Keratinocyte (primary cell): Measurements from ENCODE around the gene FAAP20.

Source experiments
- EZH2 ChIP-seq: IDR thresholded peaks from one replicate; pipeline ENCODE4 v1.6.1; 2012; ENCODE audit warnings: inconsistent platforms, mild to moderate bottlenecking, low read length, moderate library complexity
- TF ChIP-seq, protein P1 (sequence below), 3 experiments: IDR thresholded peaks in 1 of 3; conservative IDR thresholded peaks in 1 of 3; optimal IDR thresholded peaks in 1 of 3; 2 replicates in 2 of 3; 3 replicates in 1 of 3; pipeline versions ENCODE3 to v1.5.1; 2011; ENCODE audit warnings: low read length in 3 of 3, mild to moderate bottlenecking in 3 of 3, moderate library complexity in 2 of 3, control low read depth in 1 of 3, inconsistent platforms in 1 of 3; ENCODE audit not compliant: insufficient read depth in 2 of 3; ENCODE audit errors: extremely low read depth in 1 of 3

DNA sequence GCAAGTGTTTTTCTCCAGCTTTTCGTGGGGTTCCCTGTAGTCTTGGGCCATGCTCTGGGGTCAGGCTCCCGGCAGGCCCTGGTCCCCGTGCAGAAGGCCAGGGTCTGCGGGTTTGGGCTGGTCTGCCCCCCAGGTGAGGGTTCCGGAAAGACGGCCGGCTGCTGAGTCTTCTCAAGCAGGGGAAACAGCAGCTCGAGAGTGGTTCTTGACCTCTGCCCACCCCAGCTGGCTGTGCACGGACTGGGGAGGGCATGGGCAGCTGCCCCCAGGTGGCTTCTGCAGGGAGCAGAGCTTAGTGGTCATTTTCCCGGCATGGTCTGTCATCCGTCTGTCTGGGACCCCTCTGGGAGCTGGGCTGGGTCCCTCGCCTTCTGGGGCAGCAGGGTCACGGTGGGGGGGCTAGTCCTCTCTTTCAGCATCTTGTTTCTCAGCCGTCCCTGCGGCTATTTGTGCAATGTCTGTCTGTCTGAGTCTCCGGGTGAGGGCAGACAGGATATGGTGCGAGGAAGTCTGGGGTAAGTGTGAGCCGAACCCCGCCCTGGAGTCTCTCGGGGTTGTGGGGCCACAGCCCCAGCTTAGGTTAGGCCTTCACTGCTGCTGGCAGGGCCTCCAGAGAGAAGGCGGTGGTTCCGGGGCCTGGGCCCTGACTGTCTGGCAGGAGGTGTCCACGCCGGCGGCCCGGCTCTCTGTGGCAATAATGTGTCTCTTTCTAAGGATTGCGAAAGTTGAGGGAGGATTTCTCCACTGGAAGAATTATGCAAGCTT lies 39.6 kb upstream of the FAAP20 start:
- TF ChIP-seq, protein P1, sequence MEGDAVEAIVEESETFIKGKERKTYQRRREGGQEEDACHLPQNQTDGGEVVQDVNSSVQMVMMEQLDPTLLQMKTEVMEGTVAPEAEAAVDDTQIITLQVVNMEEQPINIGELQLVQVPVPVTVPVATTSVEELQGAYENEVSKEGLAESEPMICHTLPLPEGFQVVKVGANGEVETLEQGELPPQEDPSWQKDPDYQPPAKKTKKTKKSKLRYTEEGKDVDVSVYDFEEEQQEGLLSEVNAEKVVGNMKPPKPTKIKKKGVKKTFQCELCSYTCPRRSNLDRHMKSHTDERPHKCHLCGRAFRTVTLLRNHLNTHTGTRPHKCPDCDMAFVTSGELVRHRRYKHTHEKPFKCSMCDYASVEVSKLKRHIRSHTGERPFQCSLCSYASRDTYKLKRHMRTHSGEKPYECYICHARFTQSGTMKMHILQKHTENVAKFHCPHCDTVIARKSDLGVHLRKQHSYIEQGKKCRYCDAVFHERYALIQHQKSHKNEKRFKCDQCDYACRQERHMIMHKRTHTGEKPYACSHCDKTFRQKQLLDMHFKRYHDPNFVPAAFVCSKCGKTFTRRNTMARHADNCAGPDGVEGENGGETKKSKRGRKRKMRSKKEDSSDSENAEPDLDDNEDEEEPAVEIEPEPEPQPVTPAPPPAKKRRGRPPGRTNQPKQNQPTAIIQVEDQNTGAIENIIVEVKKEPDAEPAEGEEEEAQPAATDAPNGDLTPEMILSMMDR (optimal IDR thresholded peaks at IDR 0.05 in 1 of 3, IDR thresholded peaks at IDR 0.05 in 1 of 3, conservative IDR thresholded peaks at IDR 0.05 in 1 of 3; ENCODE audit: extremely low read depth in 1 of 3, insufficient read depth in 2 of 3, low read length in 3 of 3) = no peak
- no peak for TF ChIP-seq EZH2
